ENCODE measurements around the gene ZNF578.
A peak's percentile ranks its signal among the peaks of the same experiment; 100 is the strongest.
"Not testable (repeated sequence)": the region's sequence is repeated elsewhere in the genome, so short reads cannot be mapped to it uniquely, and the experiment has no call there.

ZNF578 gene

DNA sequence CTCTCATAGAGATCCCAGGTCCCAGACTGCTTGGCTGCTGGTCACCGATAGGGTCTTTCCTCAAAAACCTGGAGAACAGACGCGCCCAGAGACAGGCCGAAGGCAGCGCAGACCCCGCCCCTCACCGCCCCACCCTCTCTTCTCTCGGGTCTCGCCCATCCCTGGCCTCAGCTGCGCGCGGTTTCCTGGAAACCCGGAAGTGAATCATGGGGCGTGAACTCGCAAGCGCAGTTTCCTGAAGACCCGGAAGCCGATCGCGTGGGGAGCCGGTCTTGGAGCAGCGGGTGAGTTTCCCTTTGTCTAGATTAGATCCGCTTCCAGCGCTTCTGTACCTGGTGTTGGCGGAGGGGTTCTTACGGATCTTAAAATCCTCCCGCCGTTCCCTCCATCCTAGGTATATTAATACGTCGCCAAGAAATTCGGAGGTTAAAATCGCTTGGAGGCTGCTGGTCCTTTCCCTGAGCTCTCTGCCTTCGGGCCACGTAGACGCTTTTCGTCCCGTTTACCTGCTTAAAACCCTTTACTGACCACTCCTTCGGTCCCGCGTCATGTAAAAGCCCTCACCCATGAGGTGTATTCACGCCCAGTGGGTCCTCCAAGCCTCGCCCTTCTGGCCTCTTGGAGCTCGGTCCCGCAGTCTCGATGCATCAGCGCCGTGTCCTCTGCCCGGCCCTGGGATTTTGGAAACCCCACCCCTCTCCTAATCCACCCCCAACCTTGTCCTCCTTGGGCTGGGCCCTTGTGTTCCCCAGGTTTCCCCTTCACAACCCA, at the start of gene ZNF578:
Gene ZNF578, plus strand, starts transcription at position 230 of the 771 bp plus-strand sequence. CDS start 48,293 bp downstream, outside the sequence.
- peak; percentile 68 for DNase-seq

- DNase-seq: no peak
These were observed 43.1 kb upstream of the ZNF578 start for GRCh38 chr19:52410276-52410675.

GRCh38 chr19:52415711-52416110, 37.6 kb upstream of the ZNF578 start:
- DNase-seq: no peak

- DNase-seq: no peak
These were observed 24.4 kb upstream of the ZNF578 start, which contains the start of gene ZNF534 for GRCh38 chr19:52428937-52429336. ZNF534 (plus strand) TSS chr19:52429148; CDS start chr19:52431475, 2,327 bp downstream.

DNA sequence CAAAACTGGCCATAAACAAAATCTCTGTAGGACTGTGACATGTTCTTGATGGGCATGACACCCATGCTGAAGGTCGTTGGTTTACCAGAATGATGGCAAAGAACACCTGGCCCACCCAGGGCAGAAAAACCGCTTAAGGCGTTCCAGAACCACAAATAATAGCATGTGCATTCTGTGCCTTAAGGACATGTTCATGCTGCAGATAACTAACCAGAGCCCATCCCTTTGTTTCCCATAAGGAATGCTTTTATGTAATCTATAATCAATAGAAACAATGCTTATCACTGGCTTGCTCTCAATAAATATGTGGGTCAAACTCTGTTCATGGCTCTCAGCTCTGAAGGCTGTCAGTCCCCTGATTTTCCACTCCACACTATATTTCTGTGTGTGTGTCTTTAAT, 11.2 kb upstream of the ZNF578 start:
- no peak for DNase-seq

GRCh38 chr19:52444506-52444905, 8.8 kb upstream of the ZNF578 start:
- DNase-seq: no peak

GRCh38 chr19:52451241-52451640, 2.1 kb upstream of the ZNF578 start:
- no peak for DNase-seq

DNA sequence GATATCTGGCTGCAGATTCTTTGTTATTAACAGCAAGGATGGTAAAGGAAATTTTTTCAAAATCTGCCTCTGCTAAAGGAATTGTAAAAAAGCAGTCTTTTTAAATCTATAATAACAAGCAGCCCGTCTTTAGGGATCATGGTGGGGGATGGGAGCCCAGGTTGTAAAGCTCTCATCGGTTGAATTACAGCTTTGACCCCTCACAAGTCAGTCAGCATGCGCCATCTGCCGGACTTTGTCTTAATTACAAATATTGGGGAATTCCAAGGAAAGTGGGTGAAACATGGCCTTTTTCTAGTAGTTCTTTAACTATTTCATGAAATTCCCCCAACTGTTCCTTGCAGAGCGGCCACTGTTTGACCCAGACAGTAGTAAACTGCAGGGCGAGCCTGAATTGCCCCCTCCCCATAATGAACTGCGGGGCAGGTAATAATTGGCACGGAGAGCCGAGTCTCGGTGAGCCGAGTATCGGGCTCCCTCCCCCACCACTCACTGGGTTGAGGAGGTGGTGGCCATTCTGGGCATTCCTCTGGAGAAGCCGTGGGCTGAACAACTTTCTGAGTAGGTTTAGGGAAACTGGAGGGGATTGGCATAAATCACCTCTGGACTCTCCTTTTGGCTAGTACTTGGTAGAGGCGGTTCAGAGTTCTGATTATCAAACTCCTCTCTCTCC, 11.6 kb downstream of the ZNF578 start:
- DNase-seq: no peak

- no peak for DNase-seq
These were observed 20.4 kb downstream of the ZNF578 start for GRCh38 chr19:52473655-52474350.

DNA sequence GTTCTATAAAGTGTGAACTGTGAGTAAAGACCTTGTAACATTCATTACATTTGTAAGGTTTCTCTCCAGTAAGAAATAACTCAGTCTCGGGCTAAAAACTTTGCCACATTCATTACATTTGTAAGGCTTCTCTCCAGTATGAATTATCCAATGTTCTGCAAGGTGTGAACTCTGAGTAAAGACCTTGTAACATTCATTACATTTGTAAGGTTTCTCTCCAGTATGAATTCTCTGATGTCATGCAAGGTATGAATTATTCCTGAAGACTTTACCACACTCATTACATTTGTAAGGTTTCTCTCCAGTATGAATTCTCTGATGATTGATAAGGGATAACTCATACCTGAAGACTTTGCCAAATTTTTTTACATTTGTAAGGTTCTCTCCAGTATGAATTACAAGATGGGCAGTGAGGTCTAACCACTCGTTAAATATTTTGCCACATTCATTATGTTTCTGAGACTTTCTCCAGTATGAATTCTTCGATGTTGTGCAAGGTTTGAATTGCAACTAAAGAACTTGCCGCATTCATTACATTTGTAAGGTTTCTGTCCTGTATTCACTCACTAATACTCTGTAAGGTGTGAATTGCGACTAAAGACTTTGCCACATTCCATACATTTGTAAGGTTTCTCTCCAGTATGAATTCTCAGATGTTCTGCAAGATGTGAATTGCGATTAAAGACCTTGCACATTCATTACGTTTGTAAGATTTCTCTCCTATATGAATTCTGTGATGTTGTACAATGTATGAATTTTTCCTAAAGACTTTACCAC, 21.2 kb downstream of the ZNF578 start:
- no peak for DNase-seq

GRCh38 chr19:52484111-52484743, 30.9 kb downstream of the ZNF578 start:
- DNase-seq: not testable (repeated sequence)

DNA sequence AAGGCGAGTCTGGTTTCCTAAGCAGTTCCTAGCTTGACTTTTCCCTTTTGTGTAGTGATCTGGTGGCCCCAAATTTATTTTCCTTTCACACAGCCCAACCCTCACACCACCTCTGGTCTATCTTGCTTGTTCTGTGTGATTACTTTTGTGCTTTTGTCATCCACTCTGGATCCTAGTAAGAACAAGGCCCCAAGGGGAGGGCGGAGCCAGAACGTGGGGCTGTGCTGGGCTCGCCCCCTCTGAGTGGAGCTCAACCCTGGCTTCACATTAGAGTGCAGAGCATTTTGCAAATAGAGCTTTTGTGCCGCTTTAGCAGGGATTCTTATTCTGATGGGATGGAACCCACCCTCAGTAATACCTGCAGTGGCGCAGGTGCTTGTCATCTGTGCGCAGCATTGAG, 31.7 kb downstream of the ZNF578 start:
- DNase-seq: not testable (repeated sequence)

DNA sequence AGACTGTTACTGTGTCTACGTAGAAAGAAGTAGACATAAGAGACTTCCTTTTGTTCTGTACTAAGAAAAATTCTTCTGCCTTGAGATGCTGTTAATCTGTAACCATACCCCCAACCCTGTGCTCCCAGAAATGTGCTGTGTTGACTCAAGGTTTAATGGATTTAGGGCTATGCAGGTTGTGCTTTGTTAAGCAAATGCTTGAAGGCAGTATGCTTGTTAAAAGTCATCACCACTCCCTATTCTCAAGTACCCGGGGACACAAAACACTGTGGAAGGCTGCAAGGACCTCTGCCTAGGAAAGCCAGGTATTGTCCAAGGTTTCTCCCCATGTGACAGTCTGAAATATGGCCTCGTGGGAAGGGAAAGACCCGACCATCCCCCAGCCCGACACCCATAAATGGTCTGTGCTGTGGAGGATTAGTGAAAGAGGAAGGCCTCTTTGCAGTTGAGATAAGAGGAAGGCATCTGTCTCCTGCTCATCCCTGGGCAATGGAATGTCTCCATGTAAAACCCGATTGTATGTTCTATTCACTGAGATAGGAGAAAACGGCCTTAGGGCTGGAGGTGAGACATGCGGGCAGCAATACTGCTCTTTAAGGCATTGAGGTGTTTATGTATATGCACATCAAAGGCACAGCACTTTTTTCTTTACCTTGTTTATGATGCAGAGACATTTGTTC, 32.3 kb downstream of the ZNF578 start:
- not testable (repeated sequence) for DNase-seq

GRCh38 chr19:52492201-52492993, 39.0 kb downstream of the ZNF578 start:
- DNase-seq: peak; percentile 4

GRCh38 chr19:52492994-52493470, 39.7 kb downstream of the ZNF578 start:
- DNase-seq: no peak

DNA sequence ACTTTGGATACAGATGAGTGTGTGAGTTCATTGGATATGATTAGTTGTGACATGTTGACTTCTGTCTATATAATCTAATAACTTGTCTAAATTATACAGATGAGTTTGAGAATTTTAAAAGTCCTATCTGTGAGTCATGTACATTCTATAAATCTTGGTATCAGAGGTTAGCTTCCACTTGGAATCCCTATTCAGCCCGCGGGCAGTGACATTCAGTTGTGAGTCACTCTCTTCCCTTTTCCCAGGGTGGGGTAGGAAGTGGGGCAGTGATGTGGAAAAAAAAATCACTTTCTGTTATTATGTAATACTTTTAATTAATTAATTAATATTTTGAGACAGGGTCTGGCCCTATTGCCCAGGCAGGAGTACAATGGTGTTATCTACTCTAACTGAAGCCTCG, 41.2 kb downstream of the ZNF578 start:
- DNase-seq: no peak

GRCh38 chr19:52498571-52498970, 45.2 kb downstream of the ZNF578 start:
- DNase-seq: no peak

DNA sequence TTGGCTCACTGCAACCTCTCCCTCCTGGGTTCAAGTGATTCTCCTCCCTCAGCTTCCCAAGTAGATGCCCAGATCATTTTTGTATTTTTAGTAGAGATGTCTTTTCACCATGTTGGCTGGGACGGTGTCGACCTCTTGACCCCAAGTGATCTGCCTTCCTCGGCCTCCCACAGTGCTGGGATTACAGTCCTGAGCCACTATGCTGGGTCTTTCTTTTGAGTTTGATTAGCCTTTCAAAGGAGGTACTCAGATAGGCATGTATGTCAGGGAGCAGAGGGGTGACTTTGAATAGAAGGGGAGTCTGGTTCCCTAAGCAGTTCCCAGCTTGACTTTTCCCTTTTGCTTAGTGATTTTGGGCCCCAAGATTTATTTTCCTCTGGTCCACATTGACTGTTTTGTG, 47.1 kb downstream of the ZNF578 start:
- not testable (repeated sequence) for DNase-seq

DNA sequence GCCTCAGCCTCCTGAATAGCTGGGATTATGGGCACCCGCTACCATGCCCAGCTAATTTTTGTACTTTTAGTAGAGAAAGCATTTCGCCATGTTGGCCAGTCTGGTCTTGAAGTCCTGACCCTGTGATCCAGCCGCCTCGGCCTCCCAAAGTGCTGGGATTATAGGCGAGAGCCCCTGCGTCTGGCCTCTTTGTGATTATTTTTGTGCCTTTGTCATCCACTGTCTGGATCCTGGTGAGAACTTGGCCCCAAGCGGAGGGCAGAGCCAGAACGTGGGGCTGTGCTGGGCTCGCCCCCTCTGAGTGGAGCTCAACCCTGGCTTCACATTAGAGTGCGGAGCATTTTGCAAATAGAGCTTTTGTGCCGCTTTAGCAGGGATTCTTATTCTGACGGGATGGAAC, 47.6 kb downstream of the ZNF578 start:
- not testable (repeated sequence) for DNase-seq

- DNase-seq: no peak
These were observed 53.9 kb downstream of the ZNF578 start for GRCh38 chr19:52507266-52507665.

DNA sequence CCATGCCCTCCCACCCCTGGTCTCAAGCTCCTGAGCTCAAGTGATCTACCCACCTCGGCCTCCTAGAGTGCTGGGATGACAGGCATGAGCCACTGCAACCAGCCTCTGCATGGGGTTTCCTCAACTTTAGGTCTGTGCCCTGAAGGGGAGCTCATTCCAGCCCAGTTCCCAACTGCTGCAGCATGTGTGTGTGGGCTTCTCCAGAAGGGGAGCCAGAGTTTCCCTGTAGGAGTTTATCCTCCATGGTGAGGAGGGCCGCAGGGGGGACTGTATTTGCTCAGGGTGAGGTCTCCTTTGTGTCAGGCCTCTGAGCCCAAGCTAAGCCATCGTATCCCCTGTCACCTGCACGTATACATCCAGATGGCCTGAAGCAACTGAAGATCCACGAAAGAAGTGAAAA, 62.8 kb downstream of the ZNF578 start:
- no peak for DNase-seq
